GM21447 (cell line): Measurements from ENCODE around the gene KCNH1.

Experiments
- ATAC-seq: cut with Tn5 transposase; IDR thresholded peaks from one replicate; pipeline ENCODE4 v1.9.1; 2021; ENCODE audit not compliant: unreplicated experiment

KCNH1 gene

GRCh38 chr1:211133836-211134669, at the start of gene KCNH1:
Gene KCNH1, minus strand, starts transcription at chr1:211134148. Its CDS starts 203 bp downstream, at chr1:211133945.
- peak; percentile 93 for ATAC-seq

DNA sequence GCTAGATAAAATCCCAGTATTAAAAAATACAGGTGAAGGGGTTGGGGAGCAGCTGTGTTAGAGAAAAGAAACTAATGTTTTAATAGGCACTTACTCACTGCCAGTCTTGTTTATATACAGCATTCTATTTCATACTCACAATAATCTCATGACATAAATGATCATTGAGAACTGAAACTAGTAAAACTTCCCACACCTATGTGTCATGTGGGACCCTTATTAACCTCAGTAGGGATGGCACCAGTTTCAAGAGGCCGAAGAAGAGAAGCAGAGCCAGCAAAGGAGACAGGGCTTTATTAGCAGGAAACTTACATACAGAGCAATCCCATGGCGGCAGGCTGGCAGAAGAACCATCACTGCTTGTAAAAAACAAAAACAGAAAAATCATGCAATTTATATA, 48.8 kb upstream of the KCNH1 start:
- no peak for ATAC-seq

- ATAC-seq, result no peak
These were observed 40.4 kb upstream of the KCNH1 start for GRCh38 chr1:211174375-211174774.

DNA sequence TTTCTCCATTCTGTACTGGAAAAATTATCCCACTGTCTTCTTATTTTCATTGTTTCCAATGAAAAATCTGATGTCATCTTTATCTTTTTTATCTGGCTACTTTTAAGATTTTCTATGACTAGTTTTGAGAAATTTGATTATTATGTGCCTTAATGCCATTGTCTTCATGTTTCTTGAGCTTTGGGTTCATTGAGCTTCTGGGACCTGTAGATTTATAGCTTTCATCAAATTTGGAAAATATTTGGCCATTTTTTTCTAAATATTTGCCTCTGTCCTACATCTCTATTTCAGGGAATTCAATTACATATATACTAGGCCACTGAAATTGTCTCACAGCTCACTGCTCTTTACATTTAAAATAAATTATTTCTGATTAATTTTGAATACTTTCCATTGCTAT, 38.7 kb upstream of the KCNH1 start:
- no peak for ATAC-seq

DNA sequence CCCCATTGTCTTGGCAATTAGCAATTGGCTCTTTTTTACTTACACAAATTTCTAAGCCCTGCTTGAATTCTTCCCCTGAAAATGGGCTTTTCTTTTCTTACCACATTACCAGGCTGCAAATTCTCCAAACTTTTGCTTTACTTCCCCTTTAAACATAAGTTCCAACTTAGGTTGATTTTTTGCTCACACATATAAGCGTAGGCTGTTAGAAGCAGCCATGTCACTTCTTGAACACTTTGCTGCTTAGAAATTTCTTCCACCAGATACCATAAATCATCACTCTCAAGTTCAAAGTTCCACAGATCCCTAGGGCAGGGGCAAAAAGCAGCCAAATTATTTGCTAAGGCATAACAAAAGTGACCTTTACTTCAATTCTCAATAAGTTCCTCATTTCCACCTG, 35.4 kb upstream of the KCNH1 start:
- ATAC-seq, result no peak

GRCh38 chr1:211158866-211159265, 24.9 kb upstream of the KCNH1 start:
- no peak for ATAC-seq

- no peak for ATAC-seq
These were observed 21.1 kb upstream of the KCNH1 start for GRCh38 chr1:211155040-211155439.

GRCh38 chr1:211153932-211154331, 20.0 kb upstream of the KCNH1 start:
- ATAC-seq, result no peak

GRCh38 chr1:211148366-211148765, 14.4 kb upstream of the KCNH1 start:
- ATAC-seq, result no peak

DNA sequence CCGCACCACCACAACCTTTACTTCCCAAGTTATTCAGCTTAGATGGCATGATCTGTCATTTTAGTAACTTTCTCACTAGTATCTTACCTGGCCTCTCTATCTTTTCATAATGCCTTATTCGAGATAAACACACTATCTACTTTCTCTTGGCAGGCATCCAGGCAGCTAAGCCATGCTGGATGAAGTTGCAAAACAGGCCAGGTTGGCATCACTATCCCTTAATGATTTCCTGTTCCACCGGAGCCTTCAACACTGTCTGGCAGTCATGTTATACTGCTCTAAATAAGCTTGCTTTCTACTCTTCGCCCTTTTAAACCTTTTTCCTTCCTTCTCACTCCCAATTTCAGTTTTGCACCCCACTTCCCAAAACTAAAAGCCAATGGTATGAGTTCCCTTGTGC, 12.0 kb upstream of the KCNH1 start:
- ATAC-seq, result no peak

DNA sequence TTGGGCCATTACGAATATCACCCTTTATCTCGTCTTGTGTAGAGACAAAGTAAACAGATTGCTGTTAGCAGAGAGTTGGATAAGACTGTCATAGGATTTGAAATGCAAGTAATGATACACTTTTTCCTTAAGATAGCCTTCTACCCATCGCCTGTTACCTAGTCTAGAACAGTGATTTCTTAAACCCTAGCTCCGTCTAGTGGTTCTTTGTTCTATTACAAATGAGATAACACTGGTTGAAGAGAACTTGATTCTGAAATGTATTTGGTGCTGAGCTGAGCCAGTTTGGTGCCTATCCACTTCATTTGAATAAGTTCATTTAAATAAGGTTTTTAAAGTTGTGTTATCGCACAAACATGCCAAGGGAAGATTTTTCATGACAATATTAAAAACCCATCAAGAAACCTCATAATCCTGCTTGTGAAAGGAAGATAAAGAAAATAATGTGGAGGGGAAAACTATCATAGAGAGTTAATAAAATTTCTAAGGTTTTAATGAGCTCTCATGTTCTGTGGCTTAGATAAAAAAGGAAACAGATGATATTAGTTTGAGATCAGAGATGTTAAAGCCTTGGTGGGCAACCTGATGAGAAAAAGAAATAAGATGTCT, 1.5 kb upstream of the KCNH1 start:
- no peak for ATAC-seq

DNA sequence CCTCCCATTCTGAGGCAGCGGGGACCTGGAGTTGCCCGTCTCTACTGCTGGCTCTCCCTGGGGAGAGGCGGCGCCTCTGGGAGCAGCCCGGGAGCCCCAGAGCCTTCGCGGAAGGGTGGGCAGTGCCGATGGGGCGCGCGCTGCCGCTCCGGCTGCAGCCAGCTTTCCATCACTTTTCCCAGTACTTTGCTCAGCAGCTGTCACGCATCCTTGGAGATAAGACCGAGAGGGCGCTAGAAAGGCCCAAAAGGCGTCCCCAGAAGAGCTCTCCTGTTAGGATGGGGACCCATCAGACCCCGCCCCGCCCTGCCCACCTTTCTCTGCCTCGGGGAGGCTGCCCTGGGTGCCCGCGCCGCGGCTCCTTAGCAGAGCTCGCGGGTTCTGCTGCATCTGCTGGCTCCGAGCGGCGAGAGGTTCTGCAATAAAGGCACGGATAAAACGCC, 534 bp downstream of the KCNH1 start:
- ATAC-seq, result peak; percentile 6

GRCh38 chr1:211132721-211133392, 1.1 kb downstream of the KCNH1 start:
- ATAC-seq, result no peak

- ATAC-seq, result no peak
These were observed 4.2 kb downstream of the KCNH1 start for GRCh38 chr1:211129776-211130175.

DNA sequence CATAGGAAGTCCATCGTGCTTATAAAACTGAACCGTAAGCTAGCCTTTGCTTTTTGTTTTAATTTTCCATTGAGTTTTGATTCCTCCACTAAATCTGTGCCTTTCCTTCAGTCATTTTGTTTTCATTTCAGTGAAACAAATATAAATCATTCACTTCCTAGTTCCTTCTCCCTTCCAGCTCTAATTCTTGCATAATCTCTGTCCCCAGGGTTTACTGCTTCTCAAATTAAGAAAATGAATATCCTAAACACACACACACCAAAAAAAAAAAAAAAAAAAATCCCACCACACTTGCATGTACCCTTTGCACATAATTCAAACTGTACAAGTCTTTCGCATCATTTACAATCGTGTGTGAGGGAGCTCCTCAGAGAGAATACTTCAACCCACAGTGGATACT, 6.8 kb downstream of the KCNH1 start:
- no peak for ATAC-seq

DNA sequence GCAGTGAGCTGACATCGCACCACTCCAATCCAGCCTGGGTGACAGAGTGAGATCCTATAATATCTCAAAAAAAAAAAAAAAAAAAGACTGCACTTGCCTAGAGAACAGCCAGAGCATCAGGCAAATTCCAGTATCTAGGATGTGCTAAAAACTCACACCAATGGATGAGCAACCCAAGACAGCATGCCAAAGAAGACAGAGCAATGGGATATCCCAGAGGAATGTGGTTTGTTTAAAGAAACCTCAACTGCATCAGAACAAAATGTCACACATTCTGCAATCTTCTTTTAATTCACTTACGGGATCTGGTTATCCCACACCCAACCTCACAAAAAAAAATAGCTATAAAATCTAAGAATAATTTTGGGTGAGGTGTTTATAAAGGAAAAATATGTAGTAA, 7.3 kb downstream of the KCNH1 start:
- ATAC-seq, result no peak

- no peak for ATAC-seq
These were observed 15.4 kb downstream of the KCNH1 start for GRCh38 chr1:211118407-211119102.

DNA sequence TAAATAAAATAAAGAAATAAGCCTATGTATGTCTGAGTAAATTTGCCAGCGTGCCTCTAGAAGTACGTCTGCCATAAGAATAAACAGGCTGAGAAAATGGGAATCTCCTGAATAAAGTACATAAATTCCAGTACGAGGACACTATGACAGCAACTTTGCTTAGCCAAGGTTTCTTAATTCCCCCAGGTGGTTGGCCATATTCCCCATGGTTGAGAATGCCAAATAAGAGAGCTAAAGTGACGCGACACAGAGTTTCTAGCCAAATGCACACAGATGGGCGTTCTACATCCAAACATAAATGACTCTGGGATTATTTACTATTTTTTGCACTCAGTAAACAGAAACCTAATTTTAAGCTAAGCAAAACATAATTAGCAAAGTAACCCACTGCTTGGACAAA, 19.5 kb downstream of the KCNH1 start:
- ATAC-seq, result no peak

GRCh38 chr1:211113566-211113965, 20.4 kb downstream of the KCNH1 start:
- ATAC-seq, result no peak

- ATAC-seq, result no peak
These were observed 22.6 kb downstream of the KCNH1 start for GRCh38 chr1:211111351-211111750.

DNA sequence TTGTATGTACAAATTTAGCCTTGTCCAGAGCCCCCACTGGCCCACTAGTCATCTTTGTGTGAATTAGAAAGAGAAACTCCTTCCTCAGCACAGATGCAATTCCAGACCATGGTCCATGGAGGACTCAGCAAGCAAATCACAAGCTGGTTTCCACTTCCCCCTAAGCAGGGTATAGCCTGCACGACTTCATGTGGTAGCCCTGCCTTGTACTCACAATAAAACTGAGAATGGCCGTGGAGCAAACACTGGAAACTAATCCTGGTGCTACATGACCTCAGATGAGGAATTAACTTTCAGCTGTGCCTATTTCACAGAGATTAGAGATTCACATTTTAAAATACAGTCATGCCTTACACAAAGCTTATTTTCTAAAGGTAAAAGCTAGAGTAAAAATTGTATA, 32.5 kb downstream of the KCNH1 start:
- no peak for ATAC-seq
